ENCODE data around the gene PCK1. TPM values are rescaled to one million over a fixed set of nuclear protein-coding genes. Genes with fewer than 3 reads are reported as not detected.

The PCK1 gene
- total and polyA plus RNA-seq, 2 of the 13 experiments (the other 11 are each of a cell fraction or from before 2014, with no cell fraction given), result 6.5 to 12.6 TPM

DNA sequence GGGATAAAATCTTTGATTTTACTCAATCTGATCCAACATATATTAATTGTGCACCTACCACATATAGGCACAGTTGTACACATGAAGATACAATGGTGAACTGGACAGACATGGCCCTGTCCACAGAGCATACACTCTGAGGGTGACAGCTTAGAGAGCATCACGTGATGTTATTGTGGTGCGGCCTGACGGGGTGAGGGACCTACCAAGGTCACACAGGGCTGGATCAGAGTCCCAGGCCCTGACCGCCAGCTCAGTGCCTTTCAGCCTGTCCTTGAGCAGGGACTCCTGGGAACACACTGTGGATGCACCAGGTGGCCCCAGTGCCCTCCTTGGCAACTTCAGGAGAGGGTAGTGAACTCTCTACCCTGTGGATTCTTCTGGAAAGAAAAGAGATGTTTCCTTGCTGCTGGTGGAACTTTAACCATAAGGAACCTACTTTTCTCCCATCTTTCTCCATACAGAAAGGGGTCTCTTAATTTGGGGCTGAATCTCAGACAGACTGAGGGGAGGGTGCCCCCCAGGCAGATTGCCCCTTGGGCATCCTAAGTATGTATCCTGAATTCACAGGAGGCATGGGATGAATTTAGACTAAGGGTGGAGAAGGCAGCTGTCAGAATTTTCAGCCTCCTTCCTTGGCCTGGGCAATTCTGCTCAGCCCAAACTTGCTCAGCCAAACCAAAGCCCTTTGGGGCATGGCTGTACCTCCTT is 26.5 kb downstream of the PCK1 start (continued):
- TF ChIP-seq, protein P1, sequence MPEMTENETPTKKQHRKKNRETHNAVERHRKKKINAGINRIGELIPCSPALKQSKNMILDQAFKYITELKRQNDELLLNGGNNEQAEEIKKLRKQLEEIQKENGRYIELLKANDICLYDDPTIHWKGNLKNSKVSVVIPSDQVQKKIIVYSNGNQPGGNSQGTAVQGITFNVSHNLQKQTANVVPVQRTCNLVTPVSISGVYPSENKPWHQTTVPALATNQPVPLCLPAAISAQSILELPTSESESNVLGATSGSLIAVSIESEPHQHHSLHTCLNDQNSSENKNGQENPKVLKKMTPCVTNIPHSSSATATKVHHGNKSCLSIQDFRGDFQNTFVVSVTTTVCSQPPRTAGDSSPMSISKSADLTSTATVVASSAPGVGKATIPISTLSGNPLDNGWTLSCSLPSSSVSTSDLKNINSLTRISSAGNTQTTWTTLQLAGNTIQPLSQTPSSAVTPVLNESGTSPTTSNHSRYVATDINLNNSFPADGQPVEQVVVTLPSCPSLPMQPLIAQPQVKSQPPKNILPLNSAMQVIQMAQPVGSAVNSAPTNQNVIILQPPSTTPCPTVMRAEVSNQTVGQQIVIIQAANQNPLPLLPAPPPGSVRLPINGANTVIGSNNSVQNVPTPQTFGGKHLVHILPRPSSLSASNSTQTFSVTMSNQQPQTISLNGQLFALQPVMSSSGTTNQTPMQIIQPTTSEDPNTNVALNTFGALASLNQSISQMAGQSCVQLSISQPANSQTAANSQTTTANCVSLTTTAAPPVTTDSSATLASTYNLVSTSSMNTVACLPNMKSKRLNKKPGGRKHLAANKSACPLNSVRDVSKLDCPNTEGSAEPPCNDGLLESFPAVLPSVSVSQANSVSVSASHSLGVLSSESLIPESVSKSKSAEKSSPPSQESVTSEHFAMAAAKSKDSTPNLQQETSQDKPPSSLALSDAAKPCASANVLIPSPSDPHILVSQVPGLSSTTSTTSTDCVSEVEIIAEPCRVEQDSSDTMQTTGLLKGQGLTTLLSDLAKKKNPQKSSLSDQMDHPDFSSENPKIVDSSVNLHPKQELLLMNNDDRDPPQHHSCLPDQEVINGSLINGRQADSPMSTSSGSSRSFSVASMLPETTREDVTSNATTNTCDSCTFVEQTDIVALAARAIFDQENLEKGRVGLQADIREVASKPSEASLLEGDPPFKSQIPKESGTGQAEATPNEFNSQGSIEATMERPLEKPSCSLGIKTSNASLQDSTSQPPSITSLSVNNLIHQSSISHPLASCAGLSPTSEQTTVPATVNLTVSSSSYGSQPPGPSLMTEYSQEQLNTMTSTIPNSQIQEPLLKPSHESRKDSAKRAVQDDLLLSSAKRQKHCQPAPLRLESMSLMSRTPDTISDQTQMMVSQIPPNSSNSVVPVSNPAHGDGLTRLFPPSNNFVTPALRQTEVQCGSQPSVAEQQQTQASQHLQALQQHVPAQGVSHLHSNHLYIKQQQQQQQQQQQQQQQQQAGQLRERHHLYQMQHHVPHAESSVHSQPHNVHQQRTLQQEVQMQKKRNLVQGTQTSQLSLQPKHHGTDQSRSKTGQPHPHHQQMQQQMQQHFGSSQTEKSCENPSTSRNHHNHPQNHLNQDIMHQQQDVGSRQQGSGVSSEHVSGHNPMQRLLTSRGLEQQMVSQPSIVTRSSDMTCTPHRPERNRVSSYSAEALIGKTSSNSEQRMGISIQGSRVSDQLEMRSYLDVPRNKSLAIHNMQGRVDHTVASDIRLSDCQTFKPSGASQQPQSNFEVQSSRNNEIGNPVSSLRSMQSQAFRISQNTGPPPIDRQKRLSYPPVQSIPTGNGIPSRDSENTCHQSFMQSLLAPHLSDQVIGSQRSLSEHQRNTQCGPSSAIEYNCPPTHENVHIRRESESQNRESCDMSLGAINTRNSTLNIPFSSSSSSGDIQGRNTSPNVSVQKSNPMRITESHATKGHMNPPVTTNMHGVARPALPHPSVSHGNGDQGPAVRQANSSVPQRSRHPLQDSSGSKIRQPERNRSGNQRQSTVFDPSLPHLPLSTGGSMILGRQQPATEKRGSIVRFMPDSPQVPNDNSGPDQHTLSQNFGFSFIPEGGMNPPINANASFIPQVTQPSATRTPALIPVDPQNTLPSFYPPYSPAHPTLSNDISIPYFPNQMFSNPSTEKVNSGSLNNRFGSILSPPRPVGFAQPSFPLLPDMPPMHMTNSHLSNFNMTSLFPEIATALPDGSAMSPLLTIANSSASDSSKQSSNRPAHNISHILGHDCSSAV (CRISPR knock-in tag; IDR thresholded peaks at IDR 0.05; ENCODE audit: borderline replicate concordance), result peak; percentile 86; the same call in 1 of the 2 replicates
- TF ChIP-seq, protein P2, sequence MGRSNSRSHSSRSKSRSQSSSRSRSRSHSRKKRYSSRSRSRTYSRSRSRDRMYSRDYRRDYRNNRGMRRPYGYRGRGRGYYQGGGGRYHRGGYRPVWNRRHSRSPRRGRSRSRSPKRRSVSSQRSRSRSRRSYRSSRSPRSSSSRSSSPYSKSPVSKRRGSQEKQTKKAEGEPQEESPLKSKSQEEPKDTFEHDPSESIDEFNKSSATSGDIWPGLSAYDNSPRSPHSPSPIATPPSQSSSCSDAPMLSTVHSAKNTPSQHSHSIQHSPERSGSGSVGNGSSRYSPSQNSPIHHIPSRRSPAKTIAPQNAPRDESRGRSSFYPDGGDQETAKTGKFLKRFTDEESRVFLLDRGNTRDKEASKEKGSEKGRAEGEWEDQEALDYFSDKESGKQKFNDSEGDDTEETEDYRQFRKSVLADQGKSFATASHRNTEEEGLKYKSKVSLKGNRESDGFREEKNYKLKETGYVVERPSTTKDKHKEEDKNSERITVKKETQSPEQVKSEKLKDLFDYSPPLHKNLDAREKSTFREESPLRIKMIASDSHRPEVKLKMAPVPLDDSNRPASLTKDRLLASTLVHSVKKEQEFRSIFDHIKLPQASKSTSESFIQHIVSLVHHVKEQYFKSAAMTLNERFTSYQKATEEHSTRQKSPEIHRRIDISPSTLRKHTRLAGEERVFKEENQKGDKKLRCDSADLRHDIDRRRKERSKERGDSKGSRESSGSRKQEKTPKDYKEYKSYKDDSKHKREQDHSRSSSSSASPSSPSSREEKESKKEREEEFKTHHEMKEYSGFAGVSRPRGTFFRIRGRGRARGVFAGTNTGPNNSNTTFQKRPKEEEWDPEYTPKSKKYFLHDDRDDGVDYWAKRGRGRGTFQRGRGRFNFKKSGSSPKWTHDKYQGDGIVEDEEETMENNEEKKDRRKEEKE (IDR thresholded peaks at IDR 0.05), result no peak
- TF ChIP-seq NFE2 (CRISPR knock-in tag; IDR thresholded peaks at IDR 0.05), result no peak
- TF ChIP-seq, protein P3, sequence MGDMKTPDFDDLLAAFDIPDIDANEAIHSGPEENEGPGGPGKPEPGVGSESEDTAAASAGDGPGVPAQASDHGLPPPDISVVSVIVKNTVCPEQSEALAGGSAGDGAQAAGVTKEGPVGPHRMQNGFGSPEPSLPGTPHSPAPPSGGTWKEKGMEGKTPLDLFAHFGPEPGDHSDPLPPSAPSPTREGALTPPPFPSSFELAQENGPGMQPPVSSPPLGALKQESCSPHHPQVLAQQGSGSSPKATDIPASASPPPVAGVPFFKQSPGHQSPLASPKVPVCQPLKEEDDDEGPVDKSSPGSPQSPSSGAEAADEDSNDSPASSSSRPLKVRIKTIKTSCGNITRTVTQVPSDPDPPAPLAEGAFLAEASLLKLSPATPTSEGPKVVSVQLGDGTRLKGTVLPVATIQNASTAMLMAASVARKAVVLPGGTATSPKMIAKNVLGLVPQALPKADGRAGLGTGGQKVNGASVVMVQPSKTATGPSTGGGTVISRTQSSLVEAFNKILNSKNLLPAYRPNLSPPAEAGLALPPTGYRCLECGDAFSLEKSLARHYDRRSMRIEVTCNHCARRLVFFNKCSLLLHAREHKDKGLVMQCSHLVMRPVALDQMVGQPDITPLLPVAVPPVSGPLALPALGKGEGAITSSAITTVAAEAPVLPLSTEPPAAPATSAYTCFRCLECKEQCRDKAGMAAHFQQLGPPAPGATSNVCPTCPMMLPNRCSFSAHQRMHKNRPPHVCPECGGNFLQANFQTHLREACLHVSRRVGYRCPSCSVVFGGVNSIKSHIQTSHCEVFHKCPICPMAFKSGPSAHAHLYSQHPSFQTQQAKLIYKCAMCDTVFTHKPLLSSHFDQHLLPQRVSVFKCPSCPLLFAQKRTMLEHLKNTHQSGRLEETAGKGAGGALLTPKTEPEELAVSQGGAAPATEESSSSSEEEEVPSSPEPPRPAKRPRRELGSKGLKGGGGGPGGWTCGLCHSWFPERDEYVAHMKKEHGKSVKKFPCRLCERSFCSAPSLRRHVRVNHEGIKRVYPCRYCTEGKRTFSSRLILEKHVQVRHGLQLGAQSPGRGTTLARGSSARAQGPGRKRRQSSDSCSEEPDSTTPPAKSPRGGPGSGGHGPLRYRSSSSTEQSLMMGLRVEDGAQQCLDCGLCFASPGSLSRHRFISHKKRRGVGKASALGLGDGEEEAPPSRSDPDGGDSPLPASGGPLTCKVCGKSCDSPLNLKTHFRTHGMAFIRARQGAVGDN (CRISPR knock-in tag; IDR thresholded peaks at IDR 0.05), result peak; percentile 96
- peak; percentile 16; the same call in 1 of the 2 replicates for TF ChIP-seq ATAD3A (CRISPR knock-in tag; IDR thresholded peaks at IDR 0.05)
- TF ChIP-seq ZNF337 (CRISPR knock-in tag; IDR thresholded peaks at IDR 0.05; ENCODE audit: borderline replicate concordance, low read depth), result no peak
- TF ChIP-seq ZNF768 (CRISPR knock-in tag; IDR thresholded peaks at IDR 0.05), result peak; percentile 80; the same call in 1 of the 2 replicates
- peak; percentile 97 for TF ChIP-seq RXRA (CRISPR knock-in tag; IDR thresholded peaks at IDR 0.05)
- no peak for TF ChIP-seq ZNF660 (CRISPR knock-in tag; IDR thresholded peaks at IDR 0.05; ENCODE audit: borderline replicate concordance, low read depth)
- no peak for TF ChIP-seq AGO2 (optimal IDR thresholded peaks at IDR 0.05; ENCODE audit: low read depth, low read length)
- peak; percentile 81 for TF ChIP-seq MEIS2 (CRISPR knock-in tag; IDR thresholded peaks at IDR 0.05)
- peak; percentile 51; the same call in 1 of the 2 replicates for TF ChIP-seq CREM (IDR thresholded peaks at IDR 0.05)
- no peak for TF ChIP-seq CREM (CRISPR knock-in tag; IDR thresholded peaks at IDR 0.05)
- peak; percentile 85 for TF ChIP-seq ZMAT3 (CRISPR knock-in tag; conservative IDR thresholded peaks at IDR 0.05)
